Fibroblast of lung (primary cell): Measurements from ENCODE around the gene C1QTNF8.

Experiments used
- EZH2 ChIP-seq: IDR thresholded peaks from 2 replicates; pipeline ENCODE4 v1.5.1; 2012; ENCODE audit warnings: low read length, control low read depth, mild to moderate bottlenecking; ENCODE audit errors: missing control alignments
- TF ChIP-seq, protein P1 (sequence below), 2 donors: IDR thresholded peaks in 1 of 2; conservative IDR thresholded peaks in 1 of 2; 1 replicate in 1 of 2; 2 replicates in 1 of 2; pipeline ENCODE4 v1.5.1; 2011 to 2012; ENCODE audit warnings: low read length in 2 of 2, control low read depth in 1 of 2, inconsistent platforms in 1 of 2, low read depth in 1 of 2, mild to moderate bottlenecking in 1 of 2

DNA sequence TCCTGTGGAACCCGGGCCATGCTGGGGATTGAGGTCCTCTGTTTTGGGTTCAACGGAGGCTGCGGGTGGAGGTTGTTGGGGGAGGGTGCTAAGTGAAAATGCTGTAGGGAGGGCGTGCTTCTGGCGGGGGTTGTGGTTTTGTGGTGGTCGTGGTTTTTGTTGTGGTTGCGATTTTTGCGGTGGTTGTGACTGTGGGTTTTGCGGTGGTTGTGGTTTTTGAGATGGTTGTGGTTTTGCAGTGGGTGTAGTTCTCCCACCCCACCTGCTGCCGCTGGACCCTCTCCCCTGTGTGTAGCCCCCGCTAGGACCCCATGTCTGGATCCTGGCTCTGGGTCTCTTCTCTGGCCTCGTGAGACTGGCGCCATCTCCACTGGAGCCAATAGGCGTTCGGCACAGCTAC, 28.4 kb downstream of the C1QTNF8 start:
- TF ChIP-seq, protein P1, sequence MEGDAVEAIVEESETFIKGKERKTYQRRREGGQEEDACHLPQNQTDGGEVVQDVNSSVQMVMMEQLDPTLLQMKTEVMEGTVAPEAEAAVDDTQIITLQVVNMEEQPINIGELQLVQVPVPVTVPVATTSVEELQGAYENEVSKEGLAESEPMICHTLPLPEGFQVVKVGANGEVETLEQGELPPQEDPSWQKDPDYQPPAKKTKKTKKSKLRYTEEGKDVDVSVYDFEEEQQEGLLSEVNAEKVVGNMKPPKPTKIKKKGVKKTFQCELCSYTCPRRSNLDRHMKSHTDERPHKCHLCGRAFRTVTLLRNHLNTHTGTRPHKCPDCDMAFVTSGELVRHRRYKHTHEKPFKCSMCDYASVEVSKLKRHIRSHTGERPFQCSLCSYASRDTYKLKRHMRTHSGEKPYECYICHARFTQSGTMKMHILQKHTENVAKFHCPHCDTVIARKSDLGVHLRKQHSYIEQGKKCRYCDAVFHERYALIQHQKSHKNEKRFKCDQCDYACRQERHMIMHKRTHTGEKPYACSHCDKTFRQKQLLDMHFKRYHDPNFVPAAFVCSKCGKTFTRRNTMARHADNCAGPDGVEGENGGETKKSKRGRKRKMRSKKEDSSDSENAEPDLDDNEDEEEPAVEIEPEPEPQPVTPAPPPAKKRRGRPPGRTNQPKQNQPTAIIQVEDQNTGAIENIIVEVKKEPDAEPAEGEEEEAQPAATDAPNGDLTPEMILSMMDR (conservative IDR thresholded peaks at IDR 0.05 in 1 of 2, IDR thresholded peaks at IDR 0.05 in 1 of 2; ENCODE audit: low read depth in 1 of 2, low read length in 2 of 2) = no peak
- no peak for TF ChIP-seq EZH2
